WI38 (cell line): ENCODE results near the gene DNAJC3.

ENCODE experiments used
- H3K4me3 ChIP-seq: 2 replicates; pipeline ENCODE4 v1.5.1; 2011; ENCODE audit warnings: low read depth, mild to moderate bottlenecking, control low read depth, low read length
- CTCF ChIP-seq: IDR thresholded peaks from 2 replicates; pipeline ENCODE4 v1.5.1; 2012; ENCODE audit warnings: low read depth, mild to moderate bottlenecking, control low read depth, low read length

DNAJC3 gene

GRCh38 chr13:95740979-95741320 lies 64.0 kb downstream of the DNAJC3 start:
- no peak for TF ChIP-seq CTCF
- no peak overlapping the region for H3K4me3 ChIP-seq

DNA sequence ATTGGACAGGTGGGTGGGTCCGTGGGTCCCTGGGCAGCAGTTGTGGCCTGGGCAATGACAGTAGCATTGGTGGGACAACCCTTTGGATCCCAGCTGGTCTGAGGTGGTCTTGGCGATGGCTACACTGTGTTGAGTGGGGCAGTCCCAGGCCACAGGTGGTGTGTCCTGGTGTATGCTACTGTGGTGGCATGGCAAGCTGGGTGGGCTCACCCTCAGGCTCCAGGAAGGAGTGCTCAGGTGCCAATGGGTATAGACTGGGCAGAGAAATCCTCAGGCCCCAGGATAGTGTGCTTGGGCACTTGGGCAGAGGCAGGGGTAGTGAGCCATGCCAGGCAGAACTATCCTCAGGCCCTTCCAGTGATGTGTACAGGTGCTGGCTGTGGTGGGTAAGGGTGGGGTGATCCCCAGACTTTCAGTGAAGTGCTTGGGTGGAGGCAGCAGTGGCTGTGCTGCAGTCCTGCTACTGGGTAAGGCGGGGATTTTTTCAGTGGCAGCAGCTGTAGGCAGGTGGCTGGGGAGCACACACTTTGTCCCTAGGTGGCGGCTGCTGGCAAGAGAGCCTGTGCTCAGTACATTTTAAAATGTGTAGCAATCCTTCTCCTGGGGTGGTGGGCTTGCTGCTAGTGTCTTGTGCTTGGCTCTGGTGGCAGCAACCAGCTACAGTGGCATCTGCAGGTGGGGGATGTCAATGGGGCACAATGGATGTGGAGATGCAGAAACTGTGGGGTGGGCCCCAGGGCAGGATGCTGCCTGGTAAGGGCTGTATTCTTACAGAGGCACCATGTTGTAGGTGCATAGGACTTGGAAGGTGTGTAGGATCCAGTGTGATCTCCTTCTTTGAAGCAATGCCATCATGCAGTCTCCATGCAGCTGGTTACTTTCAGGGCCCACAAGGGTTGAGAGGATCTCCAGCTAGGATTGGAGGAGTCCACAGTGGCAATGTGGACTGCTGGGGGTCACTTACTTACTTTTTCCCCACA lies 64.9 kb downstream of the DNAJC3 start:
- no peak for TF ChIP-seq CTCF
- no peak overlapping the region for H3K4me3 ChIP-seq

DNA sequence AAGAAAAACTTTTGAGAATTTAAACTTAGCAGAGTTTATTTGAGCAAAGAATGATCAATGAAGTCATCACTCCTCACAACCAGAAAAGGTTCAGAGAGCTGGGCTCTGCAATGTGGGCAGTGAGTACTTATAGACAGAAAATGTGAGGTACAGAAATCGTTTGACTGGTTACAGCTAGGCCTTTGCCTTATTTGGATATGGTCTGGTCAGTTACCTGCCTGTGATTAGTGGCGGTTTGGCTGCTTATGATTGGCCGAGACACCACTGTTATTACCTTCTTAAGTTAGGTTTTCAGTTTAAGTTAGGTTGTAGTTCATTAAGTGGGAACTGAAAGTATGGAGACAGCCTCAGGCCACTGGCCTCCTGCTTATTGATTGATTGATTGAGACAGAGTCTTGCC lies 66.3 kb downstream of the DNAJC3 start:
- no peak for TF ChIP-seq CTCF
- no peak overlapping the region for H3K4me3 ChIP-seq

DNA sequence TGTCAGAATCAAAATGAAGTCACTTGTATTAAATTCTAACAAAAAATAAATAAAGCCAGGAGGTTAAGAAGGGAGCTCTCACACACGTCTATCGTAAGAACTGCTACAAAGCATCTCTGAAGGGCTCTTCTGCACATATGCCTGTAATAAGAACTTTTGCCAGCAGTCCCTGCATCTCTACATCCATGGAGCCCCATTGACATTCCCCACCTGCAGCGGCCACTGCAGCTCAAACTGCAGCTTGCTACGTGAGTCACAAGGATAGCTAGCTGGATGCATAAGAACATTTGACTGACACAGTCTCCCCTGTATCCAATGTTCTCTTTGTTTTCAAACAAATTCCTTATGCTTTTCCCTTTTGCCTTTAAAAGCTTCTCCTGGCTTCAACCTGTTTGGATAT lies 68.3 kb downstream of the DNAJC3 start:
- TF ChIP-seq CTCF = no peak
- H3K4me3 ChIP-seq = no peak overlapping the region

DNA sequence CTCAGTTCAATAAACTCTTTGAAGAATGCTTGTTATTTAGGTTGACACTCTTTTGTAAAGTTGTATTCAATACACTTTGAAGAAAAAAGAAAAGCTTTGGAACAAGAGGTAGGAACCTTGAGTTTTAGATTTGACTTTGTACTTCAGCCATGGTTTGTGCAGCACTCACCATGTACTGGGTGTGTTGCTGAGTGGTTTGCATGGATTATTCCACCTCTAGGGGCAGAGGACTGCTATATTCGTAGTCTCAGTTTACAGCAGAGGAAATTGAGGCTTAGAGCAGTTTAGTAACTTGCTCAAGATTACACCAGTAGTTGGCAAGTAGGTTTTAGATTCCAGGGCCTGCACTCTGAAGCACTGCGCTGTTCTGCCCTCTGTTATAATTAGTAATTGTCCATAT lies 68.8 kb downstream of the DNAJC3 start:
- H3K4me3 ChIP-seq = no peak overlapping the region
- TF ChIP-seq CTCF = no peak

GRCh38 chr13:95749545-95749944 lies 72.6 kb downstream of the DNAJC3 start:
- H3K4me3 ChIP-seq = no peak overlapping the region
- no peak for TF ChIP-seq CTCF

- TF ChIP-seq CTCF = no peak
- H3K4me3 ChIP-seq = no peak overlapping the region
Observed at GRCh38 chr13:95752677-95753076, 75.7 kb downstream of the DNAJC3 start.
